SK-N-SH treated with all-trans-retinoic acid at 6 μM for 48 hours (cell line): ENCODE data around the gene MFNG.

Experiments used
- ATAC-seq: fragments of 200-7000 bp; cut with Tn5 transposase; 3 replicates; pipeline ENCODE4 v1.9.1; 2020; ENCODE audit warnings: mild to moderate bottlenecking, moderate library complexity
- ARNTL ChIP-seq: fragments of 450-650 bp; formaldehyde crosslinking; IDR thresholded peaks from 2 replicates; pipeline ENCODE4 v1.5.0; 2020; ENCODE audit warnings: low read depth, mild to moderate bottlenecking, moderate library complexity, borderline replicate concordance
- BACH2 ChIP-seq: fragments of 250-450 bp; sonication (Bioruptor Pico); IDR thresholded peaks from 2 replicates; pipeline ENCODE4 v1.9.0; 2021; ENCODE audit warnings: mild to moderate bottlenecking, borderline replicate concordance
- CREB5 ChIP-seq: fragments of 250-450 bp; sonication (Bioruptor Pico); IDR thresholded peaks from 2 replicates; pipeline ENCODE4 v1.5.1; 2020; ENCODE audit warnings: low read depth, mild to moderate bottlenecking, moderate library complexity
- CSDC2 ChIP-seq: fragments of 250-450 bp; sonication (Bioruptor Pico); IDR thresholded peaks from 2 replicates; pipeline ENCODE4 v1.5.0; 2020; ENCODE audit warnings: mild to moderate bottlenecking, moderate library complexity
- CSRNP3 ChIP-seq: fragments of 250-450 bp; sonication (Bioruptor Pico); IDR thresholded peaks from 2 replicates; pipeline ENCODE4 v1.5.1; 2021; ENCODE audit warnings: mild to moderate bottlenecking, moderate library complexity
- ESRRG ChIP-seq: fragments of 250-450 bp; sonication (Bioruptor Pico); IDR thresholded peaks from 2 replicates; pipeline ENCODE4 v1.6.1; 2021; ENCODE audit warnings: mild to moderate bottlenecking
- GLIS3 ChIP-seq: fragments of 250-450 bp; sonication (Bioruptor Pico); IDR thresholded peaks from 2 replicates; pipeline ENCODE4 v1.5.0; 2020; ENCODE audit warnings: mild to moderate bottlenecking, moderate library complexity
- ISL1 ChIP-seq: fragments of 250-450 bp; sonication (Bioruptor Pico); IDR thresholded peaks from 2 replicates; pipeline ENCODE4 v2.1.2; 2022; ENCODE audit warnings: mild to moderate bottlenecking, moderate library complexity
- OSR1 ChIP-seq: fragments of 250-450 bp; sonication (Bioruptor Pico); IDR thresholded peaks from 2 replicates; pipeline ENCODE4 v1.8.0; 2022; ENCODE audit warnings: moderate library complexity, mild to moderate bottlenecking, inconsistent platforms
- PATZ1 ChIP-seq: fragments of 250-450 bp; sonication (Bioruptor Pico); IDR thresholded peaks from 2 replicates; pipeline ENCODE4 v1.8.0; 2020; ENCODE audit warnings: mild to moderate bottlenecking, moderate library complexity, borderline replicate concordance
- POU6F1 ChIP-seq: fragments of 250-450 bp; sonication (Bioruptor Pico); IDR thresholded peaks from 2 replicates; pipeline ENCODE4 v1.8.0; 2021; ENCODE audit warnings: low read depth, mild to moderate bottlenecking, moderate library complexity, borderline replicate concordance
- PPARA ChIP-seq: fragments of 250-450 bp; sonication (Bioruptor Pico); IDR thresholded peaks from 2 replicates; pipeline ENCODE4 v1.5.0; 2020; ENCODE audit warnings: mild to moderate bottlenecking, borderline replicate concordance
- RARB ChIP-seq: fragments of 250-450 bp; sonication (Bioruptor Pico); IDR thresholded peaks from 2 replicates; pipeline ENCODE4 v1.8.0; 2021; ENCODE audit warnings: mild to moderate bottlenecking, moderate library complexity
- SNAI2 ChIP-seq: fragments of 250-450 bp; sonication (Bioruptor Pico); IDR thresholded peaks from 2 replicates; pipeline ENCODE4 v1.5.0; 2020; ENCODE audit warnings: mild to moderate bottlenecking, moderate library complexity
- TCF4 ChIP-seq: fragments of 250-450 bp; sonication (Bioruptor Pico); IDR thresholded peaks from 2 replicates; pipeline ENCODE4 v1.8.0; 2021; ENCODE audit warnings: mild to moderate bottlenecking, moderate library complexity, borderline replicate concordance
- TOX ChIP-seq: fragments of 250-450 bp; sonication (Bioruptor Pico); IDR thresholded peaks from 2 replicates; pipeline ENCODE4 v1.8.0; 2021; ENCODE audit warnings: mild to moderate bottlenecking, moderate library complexity, borderline replicate concordance
- ZC3H10 ChIP-seq: fragments of 250-450 bp; sonication (Bioruptor Pico); IDR thresholded peaks from 2 replicates; pipeline ENCODE4 v1.5.1; 2021; ENCODE audit warnings: mild to moderate bottlenecking, moderate library complexity
- ZFP3 ChIP-seq: fragments of 250-450 bp; sonication (Bioruptor Pico); IDR thresholded peaks from 2 replicates; pipeline ENCODE4 v1.5.0; 2020; ENCODE audit warnings: mild to moderate bottlenecking, moderate library complexity
- ZFP30 ChIP-seq: fragments of 450-650 bp; formaldehyde crosslinking; IDR thresholded peaks from 2 replicates; pipeline ENCODE4 v1.5.0; 2022; ENCODE audit warnings: mild to moderate bottlenecking, moderate library complexity
- ZNF70 ChIP-seq: fragments of 450-650 bp; formaldehyde crosslinking; IDR thresholded peaks from 2 replicates; pipeline ENCODE4 v1.5.0; 2020; ENCODE audit warnings: mild to moderate bottlenecking, moderate library complexity
- ZNF8 ChIP-seq: fragments of 450-650 bp; formaldehyde crosslinking; IDR thresholded peaks from 2 replicates; pipeline ENCODE4 v1.5.0; 2020; ENCODE audit warnings: mild to moderate bottlenecking, moderate library complexity

The MFNG gene

GRCh38 chr22:37421468-37421877 is 64.7 kb downstream of the MFNG start:
- no peak for ATAC-seq
- no peak for TF ChIP-seq ZNF8 (CRISPR knock-in tag)
- no peak for TF ChIP-seq PATZ1 (CRISPR knock-in tag)
- TF ChIP-seq CREB5 (CRISPR knock-in tag): no peak
- no peak for TF ChIP-seq ESRRG (CRISPR knock-in tag)
- no peak for TF ChIP-seq ISL1 (CRISPR knock-in tag)
- no peak for TF ChIP-seq OSR1 (CRISPR knock-in tag)
- no peak for TF ChIP-seq POU6F1 (CRISPR knock-in tag)
- TF ChIP-seq TOX: no peak
- TF ChIP-seq BACH2 (CRISPR knock-in tag): no peak
- TF ChIP-seq CSRNP3 (CRISPR knock-in tag): no peak
- no peak for TF ChIP-seq CSDC2 (CRISPR knock-in tag)
- TF ChIP-seq SNAI2 (CRISPR knock-in tag): no peak

GRCh38 chr22:37420686-37421467 is 65.3 kb downstream of the MFNG start:
- no peak for TF ChIP-seq ARNTL

GRCh38 chr22:37419969-37420685 is 66.1 kb downstream of the MFNG start:
- ATAC-seq: peak; percentile 43
- TF ChIP-seq BACH2 (CRISPR knock-in tag) (no peak), ESRRG (CRISPR knock-in tag) (no peak), CREB5 (CRISPR knock-in tag) (no peak), ISL1 (CRISPR knock-in tag) (no peak), TCF4 (CRISPR knock-in tag) (no peak), ZC3H10 (CRISPR knock-in tag) (no peak), PPARA (CRISPR knock-in tag) (no peak), ZNF70 (CRISPR knock-in tag) (no peak), CSRNP3 (CRISPR knock-in tag) (no peak), ZNF8 (CRISPR knock-in tag) (no peak), ZFP3 (CRISPR knock-in tag) (no peak), PATZ1 (CRISPR knock-in tag) (no peak), RARB (CRISPR knock-in tag) (no peak), OSR1 (CRISPR knock-in tag) (no peak), CSDC2 (CRISPR knock-in tag) (no peak), ZFP30 (CRISPR knock-in tag) (no peak), GLIS3 (CRISPR knock-in tag) (no peak)

More at GRCh38 chr22:37420686-37421467, 65.3 kb downstream of the MFNG start:
- ATAC-seq: peak; percentile 23; the same call in 1 of the 3 replicates
